Mononuclear cell (primary cell): Measurements from ENCODE around the gene GPR155. TPM values are rescaled to one million over a fixed set of nuclear protein-coding genes. Genes with fewer than 3 reads are reported as not detected.

Experiments used
- H3K27me3 ChIP-seq: 2 replicates; pipeline ENCODE4 v1.6.0; 2011; ENCODE audit warnings: low read length, control low read depth; ENCODE audit not compliant: insufficient read depth
- H3K4me1 ChIP-seq: 2 replicates; pipeline ENCODE4 v1.5.1; 2011; ENCODE audit warnings: mild to moderate bottlenecking, low read length, control low read depth; ENCODE audit not compliant: insufficient read depth
- H3K4me3 ChIP-seq: 2 replicates; pipeline ENCODE4 v1.5.1; 2011; ENCODE audit warnings: mild to moderate bottlenecking, low read length, moderate library complexity
- H3K9me3 ChIP-seq: 2 replicates; pipeline ENCODE4 v1.5.1; 2011; ENCODE audit warnings: low read depth, mild to moderate bottlenecking, control low read depth, low read length
- total RNA-seq: library from RNA; depleted of rRNA; stranded (reverse); fragments of >200 nt; gene quantifications from one replicate; pipeline ENCODE4 v1.2.3, GENCODE V29; 2012

GPR155 gene
- 12.9 TPM for total RNA-seq

GRCh38 chr2:174486563-174487107, at the start of gene GPR155:
Gene GPR155 (minus strand): TSS chr2:174487029. CDS start chr2:174481956, 5,073 bp downstream.
- Histone ChIP-seq H3K27me3 (no peaks in the 10 kb centered on the region), H3K4me1 (peaks cover 32% of the 10 kb centered on the region), H3K9me3 (no peaks in the 10 kb centered on the region), H3K4me3 (peak within 1 kb of the TSS; percentile 74)

- H3K4me3 ChIP-seq, result no peak overlapping the region
- H3K27me3 ChIP-seq, result no peaks in the 10 kb centered on the region
- no peaks in the 10 kb centered on the region for H3K4me1 ChIP-seq
Measured at GRCh38 chr2:174535757-174536703, 49.2 kb upstream of the GPR155 start.

GRCh38 chr2:174535083-174535482, 48.3 kb upstream of the GPR155 start:
- Histone ChIP-seq H3K4me3 (no peak overlapping the region), H3K27me3 (no peaks in the 10 kb centered on the region), H3K9me3 (no peaks in the 10 kb centered on the region), H3K4me1 (no peaks in the 10 kb centered on the region)

More at GRCh38 chr2:174535757-174536703, 49.2 kb upstream of the GPR155 start:
- H3K9me3 ChIP-seq, result no peaks in the 10 kb centered on the region

GRCh38 chr2:174529916-174530315, 43.1 kb upstream of the GPR155 start:
- H3K9me3 ChIP-seq, result no peaks in the 10 kb centered on the region
- no peaks in the 10 kb centered on the region for H3K27me3 ChIP-seq
- peaks cover 6% of the 10 kb centered on the region for H3K4me1 ChIP-seq
- no peak overlapping the region for H3K4me3 ChIP-seq

GRCh38 chr2:174527959-174528358, 41.1 kb upstream of the GPR155 start:
- Histone ChIP-seq H3K4me1 (peaks cover 25% of the 10 kb centered on the region), H3K4me3 (no peak overlapping the region), H3K27me3 (no peaks in the 10 kb centered on the region)

GRCh38 chr2:174527101-174527721, 40.4 kb upstream of the GPR155 start:
- H3K4me1 ChIP-seq, result peaks cover 27% of the 10 kb centered on the region
- H3K4me3 ChIP-seq, result no peak overlapping the region
- no peaks in the 10 kb centered on the region for H3K27me3 ChIP-seq
- no peaks in the 10 kb centered on the region for H3K9me3 ChIP-seq

More at GRCh38 chr2:174527959-174528358, 41.1 kb upstream of the GPR155 start:
- no peaks in the 10 kb centered on the region for H3K9me3 ChIP-seq

GRCh38 chr2:174524527-174524926, 37.7 kb upstream of the GPR155 start:
- Histone ChIP-seq H3K9me3 (no peaks in the 10 kb centered on the region), H3K27me3 (no peaks in the 10 kb centered on the region), H3K4me3 (no peak overlapping the region), H3K4me1 (peaks cover 27% of the 10 kb centered on the region)

GRCh38 chr2:174522553-174522952, 35.7 kb upstream of the GPR155 start:
- Histone ChIP-seq H3K27me3 (no peaks in the 10 kb centered on the region), H3K4me1 (peaks cover 27% of the 10 kb centered on the region), H3K4me3 (no peak overlapping the region), H3K9me3 (no peaks in the 10 kb centered on the region)

GRCh38 chr2:174518395-174518794, 31.6 kb upstream of the GPR155 start:
- Histone ChIP-seq H3K9me3 (no peaks in the 10 kb centered on the region), H3K4me3 (no peak overlapping the region), H3K27me3 (no peaks in the 10 kb centered on the region), H3K4me1 (peaks cover 21% of the 10 kb centered on the region)

- Histone ChIP-seq H3K4me3 (no peak overlapping the region), H3K4me1 (peaks cover 15% of the 10 kb centered on the region), H3K27me3 (no peaks in the 10 kb centered on the region), H3K9me3 (no peaks in the 10 kb centered on the region)
Measured at GRCh38 chr2:174516501-174517378, 29.9 kb upstream of the GPR155 start.

- H3K4me1 ChIP-seq, result peaks cover 14% of the 10 kb centered on the region
- H3K9me3 ChIP-seq, result peaks cover 13% of the 10 kb centered on the region
- no peak overlapping the region for H3K4me3 ChIP-seq
- no peaks in the 10 kb centered on the region for H3K27me3 ChIP-seq
Measured at GRCh38 chr2:174512345-174512744, 25.5 kb upstream of the GPR155 start.

GRCh38 chr2:174511580-174512260, 24.9 kb upstream of the GPR155 start:
- Histone ChIP-seq H3K4me1 (peaks cover 8% of the 10 kb centered on the region), H3K4me3 (no peak overlapping the region)

GRCh38 chr2:174510583-174511189, 23.9 kb upstream of the GPR155 start:
- Histone ChIP-seq H3K4me1 (no peaks in the 10 kb centered on the region), H3K4me3 (no peak overlapping the region), H3K27me3 (no peaks in the 10 kb centered on the region), H3K9me3 (peaks cover 13% of the 10 kb centered on the region)

More at GRCh38 chr2:174511580-174512260, 24.9 kb upstream of the GPR155 start:
- no peaks in the 10 kb centered on the region for H3K27me3 ChIP-seq
- peaks cover 13% of the 10 kb centered on the region for H3K9me3 ChIP-seq
